Ecto neural progenitor cell (in vitro differentiated cells): ENCODE results near the gene KAZN.
A peak's percentile ranks its signal among the peaks of the same experiment; 100 is the strongest.

Source experiments
- DNase-seq: peaks from one replicate; pipeline ENCODE4 v3.0.0-alpha.2; 2018; ENCODE audit warnings: low spot score

KAZN gene

DNA sequence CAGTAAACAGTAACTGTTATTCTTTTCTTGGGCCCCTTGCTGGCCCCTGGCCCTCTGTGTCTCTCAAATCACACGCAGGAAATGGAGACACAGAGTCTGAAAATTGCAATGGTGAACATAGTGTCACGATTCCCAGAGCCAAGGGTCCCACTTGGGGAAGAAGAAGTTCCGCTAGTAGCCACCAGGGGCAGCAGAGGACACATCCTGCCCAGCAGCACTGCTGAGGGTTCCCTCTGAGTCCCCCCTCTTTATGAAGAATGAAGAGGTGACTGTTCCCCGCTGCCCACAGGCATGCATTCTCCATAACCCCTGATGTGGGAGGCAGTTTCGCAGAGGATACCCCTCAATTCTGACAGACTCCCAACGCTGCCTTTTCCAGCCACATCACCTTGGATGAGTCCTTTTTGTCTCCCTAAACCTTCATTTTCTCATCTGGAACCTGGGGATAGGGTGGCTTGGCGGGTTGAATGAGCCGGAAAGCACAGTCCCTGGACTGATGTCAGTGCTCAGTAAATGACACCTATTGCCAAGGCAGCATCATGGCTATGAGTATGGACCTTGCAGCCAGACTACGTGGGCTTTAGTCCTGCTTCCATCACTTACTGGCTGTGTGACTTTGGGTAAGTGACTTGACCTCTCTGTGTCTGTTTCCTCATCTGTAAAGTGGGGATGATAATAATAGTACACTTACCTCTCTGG is 317.0 kb downstream of the KAZN start:
- DNase-seq = peak; percentile 76

DNA sequence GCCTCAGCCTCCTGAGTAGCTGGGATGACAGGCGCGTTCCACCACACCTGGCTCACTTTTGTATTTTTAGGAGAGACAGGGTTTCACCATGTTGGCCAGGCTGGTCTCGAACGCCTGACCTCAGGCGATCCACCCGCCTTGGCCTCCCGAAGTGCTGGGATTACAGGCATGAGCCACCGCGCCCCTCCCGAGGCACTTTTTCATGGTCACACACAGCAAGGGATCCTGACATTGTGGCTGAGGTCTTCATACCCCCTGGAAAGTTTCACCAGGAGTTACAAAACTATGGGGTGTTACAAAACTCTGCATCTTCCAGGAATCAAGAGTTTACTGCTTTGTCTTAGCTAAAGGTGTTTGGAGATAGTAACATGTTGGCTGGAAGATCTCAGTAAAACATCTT is 320.8 kb downstream of the KAZN start:
- DNase-seq = no peak

DNA sequence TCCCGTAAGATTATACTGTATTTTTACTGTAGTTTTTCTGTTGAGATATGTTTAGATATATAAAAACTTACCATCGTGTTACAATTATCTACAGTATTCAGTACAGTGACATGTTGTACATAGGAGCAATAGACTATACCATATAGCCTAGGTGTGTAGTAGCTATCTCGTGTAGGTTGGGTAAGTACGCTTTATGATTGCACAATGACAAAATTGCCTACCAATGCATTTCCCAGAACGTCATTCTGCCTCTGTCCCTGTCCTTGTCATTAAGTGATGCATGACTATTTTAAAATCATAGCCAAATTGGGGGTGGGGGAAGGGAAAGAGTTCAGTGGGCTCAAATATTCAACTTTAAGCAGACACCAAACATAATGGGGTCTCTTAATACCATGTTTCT is 321.3 kb downstream of the KAZN start:
- no peak for DNase-seq

DNA sequence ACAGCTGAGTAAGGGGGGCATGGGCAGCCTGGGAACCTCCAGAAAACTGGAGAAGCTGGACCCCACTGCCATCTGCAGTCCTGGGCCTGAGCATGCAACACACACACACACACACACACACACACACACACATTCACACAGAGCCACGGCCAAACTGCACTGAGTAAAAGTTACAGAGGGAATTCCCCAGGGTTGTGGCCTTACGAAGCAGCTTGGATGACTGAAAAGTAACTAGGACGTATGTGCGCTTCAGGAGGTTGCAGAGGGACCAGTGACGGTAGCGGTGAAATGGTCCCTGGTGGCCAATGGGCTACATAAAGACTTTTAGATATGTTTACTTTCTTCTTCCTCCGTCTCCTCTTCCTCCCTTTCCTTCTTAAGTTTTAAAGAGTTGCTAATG is 322.6 kb downstream of the KAZN start:
- no peak for DNase-seq

DNA sequence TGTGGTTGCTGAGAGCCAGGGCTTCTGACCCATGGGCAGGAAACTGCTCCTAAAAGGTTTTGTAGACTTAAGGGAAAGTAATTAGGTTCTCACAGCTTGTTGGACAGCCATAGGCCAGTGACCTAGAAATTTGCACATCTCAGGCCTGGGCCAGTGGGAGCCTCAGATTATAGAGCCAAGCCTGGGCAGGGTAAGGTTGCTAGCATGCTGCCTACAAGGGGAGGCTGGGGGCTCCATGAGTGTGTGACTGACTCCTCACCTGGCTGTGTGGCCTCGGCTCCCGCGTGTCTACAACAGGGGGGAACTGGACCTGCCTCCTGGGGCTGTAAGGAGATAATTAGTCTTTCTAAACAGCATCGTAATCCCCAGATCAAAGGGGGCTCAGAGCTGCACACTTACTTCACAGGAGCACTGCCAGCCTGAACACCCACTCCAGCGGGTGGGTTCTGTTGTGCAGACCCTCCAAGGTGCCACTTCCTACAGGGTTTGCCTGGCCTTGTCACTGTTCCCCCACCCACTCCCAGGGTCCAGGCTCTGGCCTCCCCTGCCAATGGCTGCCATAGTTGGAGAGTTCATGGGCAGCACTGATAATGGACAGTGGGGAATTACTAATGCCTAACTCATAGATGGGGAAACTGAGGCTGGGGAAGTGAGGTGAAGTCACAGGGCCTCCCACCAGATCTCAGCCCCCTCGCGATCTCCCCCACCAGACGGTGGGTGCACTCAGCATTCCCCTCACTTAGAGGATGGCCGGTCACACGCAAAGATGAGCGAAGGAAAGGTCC is 324.6 kb downstream of the KAZN start:
- DNase-seq = no peak

DNA sequence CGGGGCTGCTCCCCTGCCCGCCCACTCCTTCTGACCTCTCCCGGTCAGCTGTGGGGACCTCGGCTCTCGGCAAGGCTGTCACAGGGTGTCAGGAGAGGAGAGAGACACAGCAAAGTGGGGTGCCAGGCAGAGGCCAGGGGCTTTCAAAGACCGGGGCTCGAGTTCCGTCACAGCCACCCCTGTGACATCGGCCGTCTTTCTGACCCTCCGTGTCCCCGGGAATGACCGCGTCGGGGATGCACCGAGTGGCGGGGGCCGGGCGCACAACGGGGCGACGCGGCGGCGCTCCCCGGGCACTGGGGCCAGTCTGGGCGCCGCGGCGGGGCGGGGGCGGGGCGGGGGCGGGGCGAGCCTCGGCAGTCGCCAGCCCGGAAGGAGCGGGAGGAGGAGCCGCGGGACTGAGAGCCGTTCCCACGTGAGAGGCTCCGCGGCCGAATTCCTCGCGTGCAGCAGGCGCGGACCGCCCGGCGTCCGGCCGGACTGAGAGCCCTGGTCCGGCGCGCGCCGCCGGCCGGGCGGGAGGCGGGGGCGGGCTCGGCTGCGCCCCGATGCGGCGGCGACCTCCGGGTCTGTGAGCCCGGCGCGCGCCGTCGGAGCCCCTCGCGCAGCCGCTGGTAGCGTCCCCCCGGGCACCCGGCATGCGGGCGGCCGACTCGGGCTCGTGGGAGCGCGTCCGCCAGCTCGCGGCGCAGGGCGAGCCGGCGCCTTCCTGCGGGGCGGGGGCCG is 325.4 kb downstream of the KAZN start:
- peak; percentile 68 for DNase-seq

DNA sequence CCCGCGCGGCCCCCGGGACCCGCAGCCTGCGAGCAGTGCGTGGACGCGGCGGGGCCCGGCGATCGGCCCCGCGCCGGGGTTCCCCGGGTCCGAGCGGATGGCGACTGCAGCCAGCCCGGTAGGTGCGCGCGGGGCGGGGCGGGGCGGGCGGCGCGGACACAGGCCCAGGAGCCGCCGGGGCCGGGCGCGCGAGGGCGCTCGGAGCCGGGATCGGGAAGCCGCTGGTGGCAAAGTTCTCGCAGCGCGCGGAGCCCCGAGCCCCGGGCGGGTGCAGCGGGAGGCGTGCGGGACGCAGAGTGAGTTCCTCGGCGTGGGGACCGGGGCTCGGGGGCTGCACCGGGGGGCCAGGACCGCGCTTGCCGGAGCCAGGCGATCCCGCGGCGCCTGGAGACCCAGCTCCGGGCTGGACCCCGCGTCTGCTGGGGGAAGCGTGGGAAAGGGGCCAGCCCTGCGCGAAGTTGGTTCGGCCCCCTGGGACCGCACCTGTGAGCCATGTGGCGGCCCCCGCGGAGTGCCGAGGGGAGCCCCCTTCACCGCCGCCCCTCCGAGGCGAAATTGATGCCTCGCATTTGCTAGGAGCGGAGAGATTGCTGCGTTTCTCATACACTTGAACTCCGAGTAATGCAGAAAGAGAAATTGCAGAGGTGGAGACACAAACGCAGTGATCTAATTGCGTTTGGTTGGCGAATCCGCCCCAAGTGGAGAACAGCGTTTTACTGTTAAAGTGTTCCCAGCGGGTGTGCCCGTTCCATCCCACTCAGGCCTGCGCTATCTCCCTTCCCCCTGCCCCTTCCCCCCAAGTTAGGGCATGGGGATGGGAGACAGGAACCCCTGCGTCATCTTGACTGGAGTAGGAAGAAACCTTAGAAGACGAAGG is 326.2 kb downstream of the KAZN start:
- peak; percentile 68 for DNase-seq

DNA sequence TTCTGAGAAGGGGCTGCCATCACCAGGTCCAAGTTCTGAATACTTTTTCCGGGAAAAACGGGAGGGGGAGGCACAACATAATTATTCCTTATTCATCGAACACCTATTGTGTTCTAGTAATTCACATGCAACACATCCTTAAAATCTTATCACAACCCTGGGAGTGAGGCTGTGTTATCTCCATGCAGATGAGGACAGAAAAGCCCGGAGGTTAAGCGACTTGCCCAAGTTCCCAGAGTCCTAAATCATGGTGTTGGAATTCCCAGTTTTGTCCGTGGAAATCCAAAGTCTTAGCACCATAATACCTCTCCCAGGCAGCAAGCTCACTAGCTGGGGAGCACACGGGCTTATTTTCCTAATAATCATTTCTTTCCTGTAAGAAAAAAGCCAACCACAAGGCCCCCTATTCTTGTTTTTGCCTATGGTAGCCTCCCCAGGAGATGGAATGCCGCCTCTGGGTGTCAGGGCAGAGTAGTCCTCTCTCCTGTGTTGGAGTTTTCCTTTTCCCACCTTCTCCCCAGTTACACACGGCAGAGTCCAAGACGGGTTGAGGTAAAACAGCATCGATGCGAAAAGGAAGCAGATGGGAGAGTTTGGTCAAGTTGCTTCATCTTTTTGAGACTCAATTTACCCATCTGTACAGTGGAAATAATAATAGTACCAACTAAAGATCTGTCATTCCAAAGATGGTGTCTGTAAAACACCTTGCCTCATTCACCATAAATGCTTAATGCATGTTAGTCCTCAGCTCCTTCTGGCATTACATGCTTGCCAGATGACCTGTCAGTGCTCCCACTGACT is 327.1 kb downstream of the KAZN start:
- DNase-seq = no peak

DNA sequence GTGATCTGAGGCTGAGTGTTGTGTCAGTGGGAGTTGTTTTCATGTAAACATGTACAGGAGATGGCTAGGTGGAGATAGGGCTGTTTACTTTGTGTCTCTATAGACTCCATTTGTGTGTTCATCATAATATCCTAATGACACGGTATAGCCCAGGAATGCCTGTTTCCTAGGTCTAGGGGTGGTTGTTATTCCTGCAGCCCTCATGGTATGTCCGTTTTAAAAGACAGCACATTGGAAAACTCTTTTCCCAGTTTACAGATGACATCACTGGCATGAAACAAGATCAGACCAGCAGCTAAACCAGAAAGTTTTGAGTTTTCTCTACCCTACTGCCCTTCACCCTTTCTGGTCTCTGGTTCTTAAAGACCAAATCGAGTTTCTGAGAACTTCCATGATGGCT is 327.7 kb downstream of the KAZN start:
- no peak for DNase-seq

DNA sequence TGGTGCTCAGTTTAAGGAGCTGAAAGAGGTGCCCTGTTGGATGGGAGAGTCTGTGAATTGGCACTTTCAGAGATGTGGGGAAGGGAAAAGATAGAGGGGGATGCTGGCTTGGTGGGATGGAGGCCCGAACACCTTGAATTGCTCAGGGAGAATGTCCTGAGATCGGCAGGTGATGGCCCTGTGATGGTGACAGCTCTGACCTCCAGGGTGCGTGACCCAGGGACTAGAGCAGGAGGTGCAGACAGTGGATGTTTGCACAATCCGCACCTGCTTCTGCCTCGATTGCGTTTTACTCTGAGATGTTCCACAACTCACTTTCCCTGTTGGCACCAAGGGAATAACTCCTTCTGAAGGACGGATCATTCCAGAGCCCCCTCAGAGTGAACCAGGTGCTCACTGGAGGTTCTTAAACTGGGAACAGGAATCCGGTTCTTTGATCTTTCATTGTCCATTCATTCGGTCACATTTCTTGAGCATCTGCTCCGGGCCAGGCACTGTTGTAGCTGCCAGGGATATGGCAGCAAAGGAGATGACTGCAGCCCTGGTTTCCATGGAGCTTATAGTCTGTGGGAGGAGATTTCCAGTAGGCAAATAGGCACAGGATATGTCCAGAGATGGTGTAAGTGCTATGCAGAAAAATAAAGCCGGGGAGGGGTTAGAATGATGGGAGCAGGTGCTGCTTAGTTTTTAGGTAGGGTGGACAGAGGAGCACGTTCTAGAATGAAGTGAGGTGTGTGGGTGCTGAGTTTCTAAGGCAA is 328.5 kb downstream of the KAZN start:
- no peak for DNase-seq

DNA sequence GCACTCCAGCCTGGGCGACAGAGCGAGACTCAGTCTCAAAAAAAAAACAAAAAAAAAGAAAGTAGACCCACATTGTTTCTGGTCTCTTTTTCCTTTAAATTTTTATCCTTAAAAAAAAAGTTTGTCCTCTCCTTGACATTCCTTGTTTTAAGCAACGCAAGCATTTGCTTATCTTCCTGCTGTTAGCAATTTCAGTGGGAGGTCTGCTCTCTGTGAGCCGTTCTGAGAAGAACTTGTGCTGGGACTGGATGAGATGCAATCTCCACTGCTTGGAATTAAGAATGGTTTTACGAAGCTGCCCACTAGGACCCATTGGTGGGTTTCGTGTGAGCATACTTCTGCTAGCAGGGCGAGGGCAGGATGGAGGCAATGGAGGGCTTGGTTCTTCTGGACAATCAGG is 329.9 kb downstream of the KAZN start:
- DNase-seq = no peak

DNA sequence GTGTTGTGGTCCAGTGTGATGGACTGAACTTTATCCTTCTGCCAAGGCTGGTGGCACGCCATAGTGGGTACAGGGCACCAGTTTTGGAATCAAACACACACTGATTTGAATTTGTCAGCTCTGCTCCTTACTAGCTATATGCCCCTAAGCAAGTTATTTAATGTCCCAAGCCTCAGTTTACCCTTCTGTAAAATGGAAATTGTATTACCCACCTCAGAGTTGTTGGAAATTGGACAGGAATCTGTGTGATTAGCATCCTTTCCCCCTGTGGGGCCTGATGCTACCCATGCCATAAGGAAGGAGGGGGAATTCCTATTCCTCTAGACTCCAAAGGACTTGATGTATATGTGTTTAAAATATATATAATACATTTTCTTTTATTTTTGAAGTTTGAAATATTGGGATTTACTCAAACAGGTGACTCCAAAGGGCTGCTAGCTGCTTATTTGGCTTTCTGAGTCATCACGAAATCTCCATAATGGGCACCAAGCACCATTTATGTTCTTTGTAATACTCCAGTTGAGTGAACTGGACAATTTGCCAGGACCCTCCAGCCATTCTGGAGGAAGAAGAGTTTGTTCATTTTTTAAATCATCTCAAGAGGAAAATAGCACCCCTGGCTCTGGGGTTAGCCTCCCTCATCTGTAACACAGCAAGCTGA is 330.5 kb downstream of the KAZN start:
- DNase-seq = no peak

DNA sequence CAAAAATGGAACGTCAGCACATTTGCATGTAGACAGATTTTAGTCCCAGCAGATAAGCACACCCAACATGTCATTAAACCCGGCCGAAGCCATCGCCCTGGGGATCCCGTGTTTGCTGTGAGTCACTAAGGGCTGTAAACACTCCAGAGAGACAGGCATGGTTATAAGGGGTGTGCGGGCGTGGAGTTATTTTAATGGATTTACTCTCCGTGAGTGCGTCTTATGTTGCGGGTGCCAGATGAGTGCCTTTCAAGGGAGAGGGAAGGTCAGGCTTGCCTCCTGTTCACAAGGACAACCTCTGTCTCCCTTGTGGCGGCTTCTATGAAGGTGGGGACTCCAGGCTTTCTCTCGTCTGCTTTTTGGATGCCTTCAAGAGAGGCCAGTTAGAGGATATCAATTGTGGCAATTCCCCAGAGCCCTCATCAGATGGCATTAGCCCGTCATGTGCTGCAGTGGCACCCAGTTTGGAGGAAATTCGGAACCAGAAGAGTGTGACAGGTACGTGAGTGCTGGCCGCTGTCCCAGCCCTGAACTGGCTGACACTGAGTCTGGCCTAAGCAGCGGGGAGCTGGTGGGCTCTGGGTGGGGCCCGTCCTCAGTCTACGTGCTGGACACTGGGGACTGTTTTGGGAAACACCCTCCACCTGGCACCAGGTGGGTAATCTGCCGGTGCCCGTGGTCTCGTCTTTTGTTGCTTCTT is 331.2 kb downstream of the KAZN start:
- DNase-seq = no peak

DNA sequence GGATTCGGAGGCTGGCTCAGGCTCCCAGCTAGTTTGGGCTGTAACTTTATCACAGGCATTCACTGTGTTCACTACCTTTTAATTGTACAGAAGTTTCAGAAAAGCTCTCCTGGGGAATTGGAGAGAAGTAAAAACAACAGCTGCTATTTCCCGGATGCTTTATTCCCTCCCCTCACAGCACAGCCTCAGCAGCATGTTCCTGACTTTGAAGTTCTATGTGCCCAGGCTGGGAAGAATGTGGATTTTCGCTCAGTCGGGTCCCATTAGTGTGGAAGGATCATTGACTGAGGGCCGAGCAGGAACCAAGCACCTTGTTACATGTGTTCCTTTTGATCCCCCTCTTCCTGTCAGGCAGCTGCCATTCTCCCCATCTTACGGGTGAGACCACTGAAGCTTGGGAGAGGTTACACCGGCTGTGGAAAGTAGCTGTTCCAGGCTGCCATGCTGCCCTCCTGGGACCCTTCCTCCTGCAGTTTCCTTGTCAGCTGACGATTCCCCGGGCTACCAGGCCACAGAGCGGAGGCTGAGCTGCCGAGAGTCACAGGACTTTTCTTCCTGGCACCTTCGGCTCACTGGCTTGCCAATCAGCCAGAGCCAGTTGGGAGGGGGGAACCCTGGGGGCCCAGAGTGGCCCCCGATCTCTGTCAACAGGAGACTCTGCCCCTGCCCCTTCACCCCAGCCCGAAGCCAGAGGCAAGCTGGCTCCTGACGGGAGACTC is 331.9 kb downstream of the KAZN start:
- no peak for DNase-seq

DNA sequence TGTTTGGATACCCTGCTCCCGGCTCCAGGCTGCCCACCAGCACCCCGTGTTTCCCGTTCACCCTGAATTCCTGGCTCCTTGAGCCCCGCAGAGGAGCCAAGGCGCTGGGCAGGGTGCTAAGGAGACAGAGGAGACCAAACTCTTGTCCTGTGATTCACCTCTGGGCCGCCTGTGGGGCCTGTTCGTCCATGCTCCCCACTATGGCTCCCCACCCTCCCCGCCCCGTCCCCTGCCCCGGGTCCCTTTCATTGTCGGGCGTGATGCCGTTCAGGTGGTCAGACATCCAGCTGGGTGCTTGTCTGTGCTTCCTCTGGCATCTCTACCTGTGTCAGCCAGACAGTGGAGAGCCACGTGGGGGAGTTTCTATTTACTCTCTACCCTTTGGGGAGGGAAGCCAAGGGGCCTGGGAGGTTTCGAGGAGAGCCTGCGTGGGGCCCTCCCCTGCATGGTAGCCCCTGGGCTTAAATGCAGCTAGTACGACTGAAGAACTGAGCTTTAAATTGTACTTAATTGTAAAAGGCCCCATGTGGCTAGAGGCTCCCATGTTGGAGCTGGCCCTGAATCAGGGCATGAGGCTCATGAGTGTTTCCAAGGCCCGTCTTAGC is 333.7 kb downstream of the KAZN start:
- DNase-seq = no peak

DNA sequence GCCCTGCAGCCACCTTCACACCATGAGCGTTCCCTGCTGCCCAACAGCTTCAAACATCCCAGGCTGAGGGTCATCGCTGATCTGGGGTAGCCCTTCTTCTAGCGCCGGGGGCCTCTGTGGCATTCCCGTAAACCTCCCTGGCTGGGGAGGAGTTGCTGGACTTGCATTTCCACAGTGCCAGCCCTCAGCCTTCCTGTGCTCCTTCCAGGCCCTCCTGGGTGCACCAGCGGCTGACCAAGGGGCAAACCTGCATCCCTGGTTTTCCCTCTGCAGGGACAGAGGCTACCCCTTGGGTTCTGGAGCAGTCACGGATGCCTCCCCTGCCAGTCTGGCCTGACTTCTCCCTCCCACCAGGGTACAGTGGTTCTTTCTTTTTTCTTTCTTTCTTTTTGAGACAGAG is 336.4 kb downstream of the KAZN start:
- no peak for DNase-seq

DNA sequence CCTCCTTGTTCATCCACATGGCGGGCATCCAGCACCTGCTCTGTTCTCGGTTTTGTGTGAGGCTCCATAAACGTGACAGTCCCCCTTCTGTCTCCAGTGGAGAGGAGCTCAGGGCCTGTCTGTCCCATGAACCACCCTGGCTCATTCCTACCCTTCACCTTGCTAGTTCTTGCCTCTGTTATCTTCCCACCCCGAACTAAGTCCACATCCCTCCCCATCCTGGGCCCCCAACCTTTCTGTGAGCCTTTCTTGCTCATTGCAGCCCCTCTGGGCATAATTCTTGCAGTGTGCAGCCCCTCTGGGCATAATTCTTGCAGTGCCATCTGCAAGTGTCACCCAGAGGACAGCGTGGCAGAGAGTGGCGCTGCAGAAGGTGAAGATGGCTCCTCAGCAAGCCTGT is 338.3 kb downstream of the KAZN start:
- DNase-seq = no peak

DNA sequence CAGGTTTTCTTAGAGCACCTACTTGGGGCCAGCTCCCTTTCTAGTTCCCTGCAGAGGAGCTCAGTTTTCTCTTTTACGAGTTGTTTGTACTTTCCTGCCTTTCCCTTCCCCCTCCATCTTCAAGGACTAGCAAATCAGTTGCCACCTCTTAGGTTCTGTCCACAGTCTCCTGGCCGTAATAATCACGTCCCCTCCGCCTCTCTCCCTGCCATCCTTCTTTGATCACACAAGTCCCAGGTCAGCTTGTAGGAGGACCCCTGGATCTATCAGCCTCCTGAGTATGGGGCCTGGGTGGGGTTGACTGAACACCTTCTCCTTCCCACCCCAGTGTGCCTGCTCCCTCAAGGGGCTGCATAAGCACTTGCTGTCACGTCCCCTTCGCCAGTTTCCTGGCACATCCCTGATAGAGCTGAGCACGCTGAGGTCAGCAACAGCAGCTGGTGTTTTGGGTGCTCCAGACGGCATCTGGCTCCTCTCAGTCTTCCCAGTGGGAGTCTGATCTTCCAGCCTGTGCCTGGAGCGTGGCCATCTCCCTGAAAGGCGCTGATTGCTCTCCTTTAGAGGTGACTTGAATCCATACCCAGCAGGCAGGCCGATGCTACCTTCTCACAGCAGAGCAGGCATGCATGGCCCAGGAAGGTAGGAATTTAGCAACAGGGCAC is 338.9 kb downstream of the KAZN start:
- no peak for DNase-seq
